A673 (cell line): Measurements from ENCODE around the gene GPR89A. TPM values are rescaled to one million over a fixed set of nuclear protein-coding genes. Genes with fewer than 3 reads are reported as not detected.
"Not testable (repeated sequence)": the region's sequence is repeated elsewhere in the genome, so short reads cannot be mapped to it uniquely, and the experiment has no call there.

Experiments
- BruUV-seq: library from RNA; stranded (reverse); fragments of 400-500 nt; replicated peaks from 2 replicates; lab custom pipeline; 2021; lab: Mats Ljungman, UMichigan
- CTCF ChIA-PET: fragments of 300-600 bp; sonication (Branson Sonifier 250); formaldehyde crosslinking; loops from one replicate; lab custom pipeline; 2022; ENCODE audit warnings: antibody characterized with exemption; lab: Charles Lee
- POLR2A ChIA-PET: fragments of 300-600 bp; sonication (Branson Sonifier 250); formaldehyde crosslinking; loops from one replicate; lab custom pipeline; 2022; ENCODE audit warnings: antibody characterized with exemption; ENCODE audit not compliant: low non-redundant PET; lab: Charles Lee
- DNase-seq: peaks from one replicate; pipeline ENCODE4 v3.0.0-alpha.2; 2015; ENCODE audit warnings: low spot score
- H3K27ac ChIP-seq: fragments of 200-600 bp; sonication (generic); 2 replicates; pipeline ENCODE4 v1.5.1; 2016; ENCODE audit warnings: mixed run types, low read depth, mild to moderate bottlenecking, mixed read lengths, antibody characterized with exemption, low read length; ENCODE audit not compliant: poor library complexity, severe bottlenecking
- H3K27me3 ChIP-seq: fragments of 200-600 bp; sonication (generic); replicated peaks from 2 replicates; pipeline ENCODE4 v1.6.1; 2017; ENCODE audit warnings: mixed run types, low read depth, mild to moderate bottlenecking, mixed read lengths, antibody characterized with exemption, low read length; ENCODE audit not compliant: insufficient read depth, poor library complexity
- H3K36me3 ChIP-seq: fragments of 200-600 bp; sonication (generic); 2 replicates; pipeline ENCODE4 v1.6.1; 2016; ENCODE audit warnings: mixed run types, mild to moderate bottlenecking, mixed read lengths, antibody characterized with exemption, low read length; ENCODE audit not compliant: insufficient read depth, poor library complexity, severe bottlenecking
- H3K4me1 ChIP-seq: fragments of 200-600 bp; sonication (generic); 2 replicates; pipeline ENCODE4 v1.6.1; 2017; ENCODE audit warnings: mixed run types, mild to moderate bottlenecking, mixed read lengths, antibody characterized with exemption, low read length; ENCODE audit not compliant: insufficient read depth, poor library complexity, severe bottlenecking
- H3K4me3 ChIP-seq: fragments of 200-600 bp; sonication (generic); 2 replicates; pipeline ENCODE4 v1.5.1; 2016; ENCODE audit warnings: low read depth, mixed run types, mild to moderate bottlenecking, mixed read lengths, low read length; ENCODE audit not compliant: poor library complexity, severe bottlenecking
- H3K9me3 ChIP-seq: fragments of 200-600 bp; sonication (generic); 2 replicates; pipeline ENCODE4 v1.6.1; 2016; ENCODE audit warnings: mixed run types, low read depth, mild to moderate bottlenecking, mixed read lengths, antibody characterized with exemption, low read length; ENCODE audit not compliant: poor library complexity, severe bottlenecking
- CTCF ChIP-seq: fragments of 300-800, 200-600 bp; sonication (generic); conservative IDR thresholded peaks from 2 replicates; pipeline ENCODE4 v1.5.1; 2017; ENCODE audit warnings: low read depth, mild to moderate bottlenecking, antibody characterized with exemption, low read length, moderate library complexity, mixed read lengths
- EZH2 ChIP-seq: fragments of 200-600 bp; sonication (generic); IDR thresholded peaks from 2 replicates; pipeline ENCODE4 v1.6.1; 2017; ENCODE audit warnings: borderline replicate concordance, low read depth, mild to moderate bottlenecking, mixed read lengths, antibody characterized with exemption, low read length; ENCODE audit not compliant: poor library complexity, severe bottlenecking
- intact Hi-C: fragments of 100-400 bp; cut with micrococcal nuclease; formaldehyde crosslinking; loops from one replicate; pipeline ENCODE4 v1.10.0; 2022; ENCODE audit not compliant: unreplicated experiment
- total RNA-seq: library from RNA; stranded (reverse); gene quantifications from 2 replicates; pipeline ENCODE4 v1.2.3, GENCODE V29; 2021

GPR89A gene
- total RNA-seq, 1 experiment from 2014 or later, result 31.3 TPM

- Histone ChIP-seq H3K9me3 (no peaks in the 10 kb centered on the region), H3K4me1 (peaks cover 4% of the 10 kb centered on the region), H3K27me3 (no peaks in the 10 kb centered on the region), H3K4me3 (no peak overlapping the region), H3K36me3 (no peaks in the 10 kb centered on the region), H3K27ac (no peak overlapping the region)
- BruUV-seq, result no TSS peak
- ChIA-PET CTCF (no interaction called here), POLR2A (no interaction called here)
- intact Hi-C loops, result no loop called here
- no peak for DNase-seq
- no peak for TF ChIP-seq CTCF
- no peak for TF ChIP-seq EZH2
Measured at GRCh38 chr1:145716641-145717345, 109.0 kb downstream of the GPR89A start.

GRCh38 chr1:145717833-145718232, 110.0 kb downstream of the GPR89A start:
- BruUV-seq, result no TSS peak
- intact Hi-C loops, result no loop called here
- ChIA-PET CTCF (no interaction called here), POLR2A (no interaction called here)
- Histone ChIP-seq H3K36me3 (no peaks in the 10 kb centered on the region), H3K4me1 (peaks cover 4% of the 10 kb centered on the region), H3K27me3 (no peaks in the 10 kb centered on the region), H3K9me3 (no peaks in the 10 kb centered on the region), H3K27ac (no peak overlapping the region), H3K4me3 (no peak overlapping the region)
- no peak for TF ChIP-seq EZH2
- no peak for TF ChIP-seq CTCF
- DNase-seq, result no peak

GRCh38 chr1:145718465-145718864, 110.7 kb downstream of the GPR89A start:
- H3K27me3 ChIP-seq, CTCF ChIA-PET, POLR2A ChIA-PET, H3K4me1 ChIP-seq, H3K9me3 ChIP-seq, BruUV-seq, H3K27ac ChIP-seq, DNase-seq, H3K4me3 ChIP-seq, intact Hi-C loops, H3K36me3 ChIP-seq: not testable (repeated sequence)
